Retinal pigment epithelial cell (primary cell): ENCODE results near the gene CLTB.

Experiments
- DNase-seq: peaks from one replicate; pipeline ENCODE4 v3.0.0-alpha.2; 2010; ENCODE audit warnings: low read depth
- H3K4me3 ChIP-seq: 2 replicates; pipeline ENCODE4 v1.5.1; 2011; ENCODE audit warnings: mild to moderate bottlenecking, low read length, control low read depth, moderate library complexity
- TF ChIP-seq, protein P1 (sequence below): conservative IDR thresholded peaks from 2 replicates; pipeline ENCODE4 v1.5.1; 2011; ENCODE audit warnings: low read depth, low read length, control low read depth, inconsistent platforms

The CLTB gene

DNA sequence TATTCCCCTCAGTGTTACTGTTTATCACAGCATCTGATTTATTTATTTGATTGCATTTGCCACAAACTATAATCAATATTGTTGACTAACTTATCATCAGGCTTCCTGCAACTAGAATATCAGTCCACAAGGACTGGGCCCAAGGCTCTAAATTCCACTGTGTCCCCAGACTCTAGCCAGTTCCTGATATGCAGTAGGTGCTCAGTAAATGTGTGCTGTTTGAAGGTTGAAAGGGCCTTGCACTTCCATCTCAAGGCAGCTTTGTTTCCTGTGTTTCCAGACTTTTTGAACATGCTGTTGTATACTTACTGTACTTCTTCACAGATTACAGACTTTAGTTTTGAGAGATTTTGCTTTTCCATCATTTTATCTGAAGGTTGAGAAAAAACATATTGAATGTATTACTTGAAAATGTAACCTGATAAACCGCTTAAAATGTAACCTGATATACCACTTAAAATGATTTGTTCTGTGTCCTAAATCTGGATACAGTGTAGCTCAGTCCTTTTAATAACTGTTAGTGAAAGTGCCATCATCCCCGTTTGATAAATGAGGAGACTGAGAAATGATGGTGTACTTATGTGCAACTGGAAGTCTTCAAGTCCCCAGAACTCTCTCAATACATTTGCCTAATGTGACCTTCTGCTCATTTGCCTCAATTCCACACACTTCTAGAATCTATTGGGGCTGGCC is 73.4 kb downstream of the CLTB start:
- H3K4me3 ChIP-seq = no peak overlapping the region
- DNase-seq = no peak
- TF ChIP-seq, protein P1, sequence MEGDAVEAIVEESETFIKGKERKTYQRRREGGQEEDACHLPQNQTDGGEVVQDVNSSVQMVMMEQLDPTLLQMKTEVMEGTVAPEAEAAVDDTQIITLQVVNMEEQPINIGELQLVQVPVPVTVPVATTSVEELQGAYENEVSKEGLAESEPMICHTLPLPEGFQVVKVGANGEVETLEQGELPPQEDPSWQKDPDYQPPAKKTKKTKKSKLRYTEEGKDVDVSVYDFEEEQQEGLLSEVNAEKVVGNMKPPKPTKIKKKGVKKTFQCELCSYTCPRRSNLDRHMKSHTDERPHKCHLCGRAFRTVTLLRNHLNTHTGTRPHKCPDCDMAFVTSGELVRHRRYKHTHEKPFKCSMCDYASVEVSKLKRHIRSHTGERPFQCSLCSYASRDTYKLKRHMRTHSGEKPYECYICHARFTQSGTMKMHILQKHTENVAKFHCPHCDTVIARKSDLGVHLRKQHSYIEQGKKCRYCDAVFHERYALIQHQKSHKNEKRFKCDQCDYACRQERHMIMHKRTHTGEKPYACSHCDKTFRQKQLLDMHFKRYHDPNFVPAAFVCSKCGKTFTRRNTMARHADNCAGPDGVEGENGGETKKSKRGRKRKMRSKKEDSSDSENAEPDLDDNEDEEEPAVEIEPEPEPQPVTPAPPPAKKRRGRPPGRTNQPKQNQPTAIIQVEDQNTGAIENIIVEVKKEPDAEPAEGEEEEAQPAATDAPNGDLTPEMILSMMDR = no peak
